Measurements from ENCODE around the gene ARHGAP15. TPM values are rescaled to one million over a fixed set of nuclear protein-coding genes. Genes with fewer than 3 reads are reported as not detected.

Gene ARHGAP15
- total RNA-seq, 1 experiment from 2014 or later = 0.42 TPM

GRCh38 chr2:143175438-143175837 is 46.2 kb downstream of the ARHGAP15 start:
- no peaks in the 10 kb centered on the region; the same call in 1 of the 2 replicates for H3K27me3 ChIP-seq (ENCODE audit: insufficient read depth, low read length)
- no peak overlapping the region for H2AFZ ChIP-seq (ENCODE audit: low read depth, low read length, poor library complexity, severe bottlenecking)
- ATAC-seq = no peak
- H3K79me2 ChIP-seq (ENCODE audit: insufficient read depth, low read length) = no peaks in the 10 kb centered on the region
- TF ChIP-seq EZH2phosphoT487 (IDR thresholded peaks at IDR 0.05; ENCODE audit: borderline replicate concordance) (no peak), SP1 (IDR thresholded peaks at IDR 0.05; ENCODE audit: low read depth) (no peak), MAX (IDR thresholded peaks at IDR 0.05) (no peak), SRF (IDR thresholded peaks at IDR 0.05; ENCODE audit: low read depth) (no peak), YY1 (IDR thresholded peaks at IDR 0.05; ENCODE audit: extremely low read depth, insufficient replicate concordance, low read depth, low read length) (no peak)
- RAD21 ChIA-PET (ENCODE audit: low non-redundant PET in 1 of 2, low total read pairs in 2 of 2, uncharacterized antibody in 2 of 2, unreplicated experiment in 2 of 2) = no interaction called here
- POLR2A ChIA-PET = no interaction called here
- H3K4me3 ChIP-seq (replicated peaks in 1 of 2; ENCODE audit: low read depth in 1 of 2, low read length in 2 of 2) = no peak overlapping the region
- H3K9ac ChIP-seq (ENCODE audit: low read length) = no peak overlapping the region
- no peaks in the 10 kb centered on the region for H4K20me1 ChIP-seq (ENCODE audit: insufficient read depth)
- H3K4me2 ChIP-seq (ENCODE audit: low read length) = no peak overlapping the region
- no peaks in the 10 kb centered on the region for H3K9me3 ChIP-seq (ENCODE audit: control insufficient read depth in 1 of 2, insufficient read depth in 1 of 2, low read depth in 1 of 2, low read length in 2 of 2)
- no TSS peak for BruUV-seq (replicated peaks)
- CTCF ChIA-PET = no interaction called here
- H3K4me1 ChIP-seq (ENCODE audit: control insufficient read depth in 1 of 2, insufficient read depth in 2 of 2, low read length in 2 of 2) = no peaks in the 10 kb centered on the region
- no peak overlapping the region for H3K27ac ChIP-seq (ENCODE audit: low read depth, low read length)
- intact Hi-C loops (cut with micrococcal nuclease) = no loop called here
- no peak for DNase-seq (ENCODE audit: low read depth, low spot score)
- no peaks in the 10 kb centered on the region for H3K9me2 ChIP-seq (ENCODE audit: insufficient read depth)
- H3K36me3 ChIP-seq (ENCODE audit: control insufficient read depth in 1 of 2, insufficient read depth in 2 of 2, low read length in 2 of 2) = no peaks in the 10 kb centered on the region

- RAD21 ChIA-PET (ENCODE audit: low non-redundant PET in 1 of 2, low total read pairs in 2 of 2, uncharacterized antibody in 2 of 2, unreplicated experiment in 2 of 2) = no interaction called here
- CTCF ChIA-PET = no interaction called here
- BruUV-seq (replicated peaks) = no TSS peak
- TF ChIP-seq ZNF274 (IDR thresholded peaks at IDR 0.05; ENCODE audit: low read depth, low read length) (no peak), ZFX (IDR thresholded peaks at IDR 0.05) (no peak), EZH2phosphoT487 (IDR thresholded peaks at IDR 0.05; ENCODE audit: borderline replicate concordance) (no peak), JUND (IDR thresholded peaks at IDR 0.05) (no peak), MAX (IDR thresholded peaks at IDR 0.05) (no peak), EZH2 (IDR thresholded peaks at IDR 0.05) (no peak), RAD21 (IDR thresholded peaks at IDR 0.05; ENCODE audit: low read depth) (no peak), TCF7L2 (IDR thresholded peaks at IDR 0.05; ENCODE audit: borderline replicate concordance, extremely low read depth, insufficient read depth, insufficient read length) (no peak), CTCF (IDR thresholded peaks at IDR 0.05 in 2 of 3, conservative IDR thresholded peaks at IDR 0.05 in 1 of 3; ENCODE audit: borderline replicate concordance in 1 of 3, insufficient read depth in 1 of 3, low read depth in 2 of 3, low read length in 2 of 3) (no peak), POLR2A (IDR thresholded peaks at IDR 0.05; ENCODE audit: borderline replicate concordance, extremely low read depth, insufficient read depth, insufficient read length) (no peak), YY1 (IDR thresholded peaks at IDR 0.05; ENCODE audit: extremely low read depth, insufficient replicate concordance, low read depth, low read length) (no peak), SP1 (IDR thresholded peaks at IDR 0.05; ENCODE audit: low read depth) (no peak), CEBPB (IDR thresholded peaks at IDR 0.05; ENCODE audit: low read depth) (no peak), SIN3A (IDR thresholded peaks at IDR 0.05; ENCODE audit: low read depth) (no peak), ELF1 (IDR thresholded peaks at IDR 0.05; ENCODE audit: borderline replicate concordance, low read depth) (no peak)
These were observed 47.4 kb downstream of the ARHGAP15 start for GRCh38 chr2:143176606-143177005.

More at GRCh38 chr2:143176606-143177005, 47.4 kb downstream of the ARHGAP15 start:
- H3K36me3 ChIP-seq (ENCODE audit: control insufficient read depth in 1 of 2, insufficient read depth in 2 of 2, low read length in 2 of 2) = no peaks in the 10 kb centered on the region
- H4K20me1 ChIP-seq (ENCODE audit: insufficient read depth) = no peaks in the 10 kb centered on the region
- H3K27me3 ChIP-seq (ENCODE audit: insufficient read depth, low read length) = no peaks in the 10 kb centered on the region; the same call in 1 of the 2 replicates
- POLR2A ChIA-PET = no interaction called here
- no peaks in the 10 kb centered on the region for H3K9me2 ChIP-seq (ENCODE audit: insufficient read depth)
- no peak overlapping the region for H2AFZ ChIP-seq (ENCODE audit: low read depth, low read length, poor library complexity, severe bottlenecking)
- no peaks in the 10 kb centered on the region for H3K4me1 ChIP-seq (ENCODE audit: control insufficient read depth in 1 of 2, insufficient read depth in 2 of 2, low read length in 2 of 2)
- H3K9ac ChIP-seq (ENCODE audit: low read length) = no peak overlapping the region
- DNase-seq (ENCODE audit: low read depth, low spot score) = no peak
- H3K9me3 ChIP-seq (ENCODE audit: control insufficient read depth in 1 of 2, insufficient read depth in 1 of 2, low read depth in 1 of 2, low read length in 2 of 2) = no peaks in the 10 kb centered on the region
- no peak overlapping the region for H3K27ac ChIP-seq (ENCODE audit: low read depth, low read length)
- H3K4me2 ChIP-seq (ENCODE audit: low read length) = no peak overlapping the region
- H3K4me3 ChIP-seq (replicated peaks in 1 of 2; ENCODE audit: low read depth in 1 of 2, low read length in 2 of 2) = no peak overlapping the region
- no peak for ATAC-seq
- no peaks in the 10 kb centered on the region for H3K79me2 ChIP-seq (ENCODE audit: insufficient read depth, low read length)
- intact Hi-C loops (cut with micrococcal nuclease) = no loop called here
